Measurements from ENCODE around the gene KIAA0930. TPM values are rescaled to one million over a fixed set of nuclear protein-coding genes. Genes with fewer than 3 reads are reported as not detected.
A peak's percentile ranks its signal among the peaks of the same experiment; 100 is the strongest.
"Not testable (repeated sequence)": the region's sequence is repeated elsewhere in the genome, so short reads cannot be mapped to it uniquely, and the experiment has no call there.

KIAA0930 gene
- total RNA-seq, 2 experiments from 2014 or later = 35.1 to 38.6 TPM

- no peak overlapping the region for H3K4me3 Mint-ChIP-seq
- H3K27me3 Mint-ChIP-seq = peaks cover 33% of the 10 kb centered on the region
- H3K4me1 Mint-ChIP-seq = peaks cover 8% of the 10 kb centered on the region
- DNase-seq (no peak), ATAC-seq (no peak)
- H3K36me3 Mint-ChIP-seq = no peaks in the 10 kb centered on the region
- H3K9me3 Mint-ChIP-seq (ENCODE audit: low read depth) = no peaks in the 10 kb centered on the region
- no peak overlapping the region for H3K27ac Mint-ChIP-seq
- CTCF ChIA-PET = interaction anchor here (0.6 to 1.4 kb wide), 2 partner anchors 25 to 284 kb away, joined by 4 read pairs; no protein-coding TSS in a partner anchor
Measured at GRCh38 chr22:45270095-45271020, 29.7 kb upstream of the KIAA0930 start.

GRCh38 chr22:45268958-45269844 lies 28.5 kb upstream of the KIAA0930 start:
- H3K4me1 Mint-ChIP-seq = peaks cover 8% of the 10 kb centered on the region
- no peaks in the 10 kb centered on the region for H3K9me3 Mint-ChIP-seq (ENCODE audit: low read depth)
- peak; percentile 90 for ATAC-seq
- H3K4me3 Mint-ChIP-seq = peak overlapping the region; percentile 57
- CTCF ChIA-PET = interaction anchor here (0.6 to 3.7 kb wide), 7 partner anchors 26 to 285 kb away, joined by 3 to 12 read pairs (median 3); no protein-coding TSS in a partner anchor
- H3K27ac Mint-ChIP-seq = no peak overlapping the region
- H3K27me3 Mint-ChIP-seq = peaks cover 37% of the 10 kb centered on the region
- no peaks in the 10 kb centered on the region for H3K36me3 Mint-ChIP-seq
- DNase-seq = peak; percentile 88

GRCh38 chr22:45268167-45268957 lies 27.7 kb upstream of the KIAA0930 start:
- Mint-ChIP-seq H3K9me3 (ENCODE audit: low read depth) (no peaks in the 10 kb centered on the region), H3K27me3 (peaks cover 43% of the 10 kb centered on the region), H3K4me1 (peaks cover 11% of the 10 kb centered on the region), H3K4me3 (peak overlapping the region; percentile 57), H3K27ac (no peak overlapping the region), H3K36me3 (no peaks in the 10 kb centered on the region)
- peak; percentile 6 for ATAC-seq
- CTCF ChIA-PET = interaction anchor here (0.8 to 3.7 kb wide), 6 partner anchors 60 to 170 kb away, joined by 3 to 12 read pairs (median 3); no protein-coding TSS in a partner anchor
- DNase-seq = no peak

DNA sequence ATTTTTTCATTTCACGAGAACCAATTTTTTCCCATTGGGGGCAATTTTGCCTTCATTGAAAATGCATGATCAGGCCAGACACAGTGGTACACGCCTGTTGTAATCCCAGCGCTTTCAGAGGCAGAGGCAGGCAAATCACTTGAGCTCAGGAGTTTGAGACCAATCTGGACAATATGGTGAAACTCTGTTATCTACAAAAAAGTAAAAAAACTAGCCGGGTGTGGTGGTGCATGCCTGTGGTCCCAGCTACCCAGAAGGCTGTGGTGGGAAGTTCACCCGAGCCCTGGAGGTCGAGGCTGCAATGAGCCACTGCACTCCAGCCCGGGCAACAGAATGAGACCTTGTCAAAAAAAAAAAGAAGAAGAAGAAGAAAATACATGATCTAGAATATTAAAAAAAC lies 24.8 kb upstream of the KIAA0930 start:
- H3K4me1 Mint-ChIP-seq = peaks cover 11% of the 10 kb centered on the region
- H3K9me3 Mint-ChIP-seq (ENCODE audit: low read depth) = no peaks in the 10 kb centered on the region
- H3K27ac Mint-ChIP-seq = no peak overlapping the region
- H3K36me3 Mint-ChIP-seq = no peaks in the 10 kb centered on the region
- DNase-seq (no peak), ATAC-seq (no peak)
- peaks cover 48% of the 10 kb centered on the region for H3K27me3 Mint-ChIP-seq
- CTCF ChIA-PET = interaction anchor here (1.1 to 2.9 kb wide), 2 partner anchors 91 to 132 kb away, joined by 4 to 9 read pairs; no protein-coding TSS in a partner anchor
- H3K4me3 Mint-ChIP-seq = no peak overlapping the region

- Mint-ChIP-seq H3K36me3 (no peaks in the 10 kb centered on the region), H3K27me3 (peaks cover 36% of the 10 kb centered on the region), H3K4me1 (peaks cover 4% of the 10 kb centered on the region), H3K4me3 (no peak overlapping the region), H3K9me3 (ENCODE audit: low read depth) (no peaks in the 10 kb centered on the region), H3K27ac (no peak overlapping the region)
- DNase-seq (no peak), ATAC-seq (no peak)
- CTCF ChIA-PET = interaction anchor here (0.7 to 1.4 kb wide), 2 partner anchors 33 to 176 kb away, joined by 3 read pairs; no protein-coding TSS in a partner anchor
Measured at GRCh38 chr22:45263463-45264269, 23.0 kb upstream of the KIAA0930 start.

- H3K9me3 Mint-ChIP-seq (ENCODE audit: low read depth) = peaks cover under 1% of the 10 kb centered on the region
- DNase-seq (no peak), ATAC-seq (no peak)
- peaks cover 3% of the 10 kb centered on the region for H3K4me1 Mint-ChIP-seq
- H3K27ac Mint-ChIP-seq = no peak overlapping the region
- peaks cover 2% of the 10 kb centered on the region for H3K36me3 Mint-ChIP-seq
- peaks cover 36% of the 10 kb centered on the region for H3K27me3 Mint-ChIP-seq
- CTCF ChIA-PET = interaction anchor here (0.7 to 1.4 kb wide), 2 partner anchors 32 to 177 kb away, joined by 3 read pairs; no protein-coding TSS in a partner anchor
- no peak overlapping the region for H3K4me3 Mint-ChIP-seq
Measured at GRCh38 chr22:45262931-45263462, 22.3 kb upstream of the KIAA0930 start.

GRCh38 chr22:45262195-45262930 lies 21.7 kb upstream of the KIAA0930 start:
- CTCF ChIA-PET = interaction anchor here (1.4 kb wide), 1 partner anchor 177 kb away, joined by 3 read pairs; no protein-coding TSS in a partner anchor
- Mint-ChIP-seq H3K27ac (no peak overlapping the region), H3K4me1 (peaks cover 3% of the 10 kb centered on the region), H3K36me3 (peaks cover 5% of the 10 kb centered on the region), H3K4me3 (no peak overlapping the region), H3K27me3 (peaks cover 36% of the 10 kb centered on the region), H3K9me3 (ENCODE audit: low read depth) (peaks cover 2% of the 10 kb centered on the region)
- ATAC-seq (no peak), DNase-seq (no peak)

DNA sequence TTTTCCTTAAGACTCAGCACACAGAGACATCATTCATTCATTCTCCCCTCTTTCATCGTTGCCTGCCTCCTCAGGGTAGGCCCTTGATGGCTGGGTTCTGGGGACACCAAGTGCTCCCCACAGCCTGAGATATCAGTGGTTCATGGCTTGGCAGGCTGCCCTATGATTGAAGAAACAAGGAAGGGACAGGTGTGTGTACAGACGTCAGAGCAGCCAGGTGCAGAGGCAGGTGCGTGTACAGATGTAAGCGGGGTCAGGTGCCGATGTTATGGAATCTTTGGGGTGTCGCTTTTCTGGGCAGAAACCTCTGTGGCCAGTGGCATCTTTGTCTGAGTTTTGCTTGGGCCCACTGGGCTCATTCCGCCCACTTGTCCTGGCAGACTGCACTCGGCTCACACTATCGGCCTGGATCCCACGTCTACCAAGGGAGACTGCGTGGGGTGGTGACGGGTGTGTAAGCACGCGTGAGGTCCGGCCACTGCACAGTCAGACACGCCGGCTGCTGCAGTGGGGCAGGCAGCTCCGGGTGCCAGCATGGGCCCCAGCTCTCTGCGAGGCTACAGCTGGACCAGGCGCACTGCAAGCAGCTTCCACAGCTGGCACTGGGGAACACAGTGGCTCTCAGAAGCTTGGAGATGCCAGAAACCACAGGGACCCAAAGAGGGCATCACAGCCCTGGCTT lies 20.9 kb upstream of the KIAA0930 start:
- Mint-ChIP-seq H3K27me3 (peaks cover 31% of the 10 kb centered on the region), H3K4me1 (peaks cover 3% of the 10 kb centered on the region), H3K4me3 (no peak overlapping the region), H3K27ac (no peak overlapping the region), H3K36me3 (peaks cover 8% of the 10 kb centered on the region), H3K9me3 (ENCODE audit: low read depth) (peaks cover 2% of the 10 kb centered on the region)
- CTCF ChIA-PET = no interaction called here
- ATAC-seq (no peak), DNase-seq (no peak)

DNA sequence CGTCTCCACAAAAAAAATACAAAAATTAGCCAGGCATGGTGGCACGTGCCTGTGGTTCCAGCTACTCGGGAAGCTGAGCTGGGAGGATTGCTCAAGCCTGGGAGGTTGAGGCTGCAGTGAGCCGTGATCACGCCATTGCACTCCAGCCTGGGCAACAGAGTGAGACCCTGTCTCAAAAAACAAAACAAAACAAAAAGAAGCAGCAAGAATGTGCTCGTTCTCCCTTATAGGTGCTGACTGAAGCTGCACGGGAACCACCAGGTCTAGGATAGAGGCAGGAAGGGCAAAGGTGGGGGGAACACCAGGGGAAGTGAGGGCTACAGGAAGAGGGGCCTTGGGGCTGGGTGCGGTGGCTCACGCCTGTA lies 19.7 kb upstream of the KIAA0930 start:
- ATAC-seq; H3K36me3 Mint-ChIP-seq; H3K4me3 Mint-ChIP-seq; CTCF ChIA-PET; H3K27ac Mint-ChIP-seq; DNase-seq; H3K9me3 Mint-ChIP-seq (ENCODE audit: low read depth): not testable (repeated sequence)
- H3K27me3 Mint-ChIP-seq = peaks cover 25% of the 10 kb centered on the region
- H3K4me1 Mint-ChIP-seq = peaks cover 11% of the 10 kb centered on the region

- Mint-ChIP-seq H3K9me3 (ENCODE audit: low read depth) (peaks cover 2% of the 10 kb centered on the region), H3K27ac (no peak overlapping the region), H3K27me3 (peaks cover 21% of the 10 kb centered on the region), H3K36me3 (peaks cover 8% of the 10 kb centered on the region), H3K4me1 (peaks cover 16% of the 10 kb centered on the region), H3K4me3 (no peak overlapping the region)
- ATAC-seq = no peak
- CTCF ChIA-PET = no interaction called here
- no peak for DNase-seq
Measured at GRCh38 chr22:45259754-45260394, 19.2 kb upstream of the KIAA0930 start.

All from activated CD8-positive, alpha-beta memory T cell treated with anti-CD3 and anti-CD28 coated beads, Interleukin-2, amount 10 ng/mL, durations not matched to agents 7 days and 5 days (primary cell).